Fibroblast of lung (primary cell): ENCODE measurements around the gene TSPAN19.
A peak's percentile ranks its signal among the peaks of the same experiment; 100 is the strongest.

Experiments
- CTCF ChIP-seq, 2 donors: IDR thresholded peaks in 1 of 2; conservative IDR thresholded peaks in 1 of 2; 1 replicate in 1 of 2; 2 replicates in 1 of 2; pipeline ENCODE4 v1.5.1; 2011 to 2012; ENCODE audit warnings: low read length in 2 of 2, control low read depth in 1 of 2, inconsistent platforms in 1 of 2, low read depth in 1 of 2, mild to moderate bottlenecking in 1 of 2
- EZH2 ChIP-seq: IDR thresholded peaks from 2 replicates; pipeline ENCODE4 v1.5.1; 2012; ENCODE audit warnings: low read length, control low read depth, mild to moderate bottlenecking; ENCODE audit errors: missing control alignments

DNA sequence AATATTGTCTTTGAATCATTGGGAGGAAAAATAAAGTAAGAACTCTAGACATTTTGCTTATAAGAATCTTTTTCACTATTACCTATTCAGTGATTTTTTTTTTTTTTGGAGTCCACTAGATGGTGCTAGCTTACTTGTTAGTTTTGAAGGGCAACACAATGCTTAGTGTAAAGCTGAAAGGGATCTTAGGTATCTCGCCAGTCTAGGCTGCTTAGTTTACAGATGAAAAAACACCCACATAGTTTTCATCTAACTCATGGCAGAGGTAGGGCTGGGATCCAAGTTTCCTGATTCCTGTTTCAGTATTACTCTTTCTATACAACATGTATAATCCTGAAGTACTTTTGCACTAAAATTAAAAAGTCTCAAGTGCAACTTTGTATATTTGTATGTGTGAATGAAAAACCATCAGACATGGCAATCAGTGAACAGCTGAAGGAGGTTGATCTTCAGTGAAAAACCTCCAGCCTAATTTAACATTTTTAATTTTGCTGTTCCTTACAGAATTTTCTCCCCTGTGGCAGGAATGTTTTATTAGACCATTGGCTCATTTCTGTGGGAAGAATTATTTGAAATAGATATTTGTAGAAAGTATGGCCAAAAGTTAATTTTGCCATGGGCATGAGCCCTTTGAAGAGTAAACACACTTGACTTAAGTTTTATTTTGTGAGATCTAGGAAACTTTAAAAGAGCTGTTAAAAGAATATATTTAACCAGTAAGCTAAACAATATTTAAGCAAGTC is 40.8 kb upstream of the TSPAN19 start:
- peak; percentile 48 to 59 for TF ChIP-seq CTCF (conservative IDR thresholded peaks at IDR 0.05 in 1 of 2, IDR thresholded peaks at IDR 0.05 in 1 of 2; ENCODE audit: low read depth in 1 of 2, low read length in 2 of 2)
- TF ChIP-seq EZH2 = no peak
